ENCODE results near the gene TSEN2. TPM values are rescaled to one million over a fixed set of nuclear protein-coding genes. Genes with fewer than 3 reads are reported as not detected.

TSEN2 gene
- 7.9 and 16.0 TPM in 2 replicates for total RNA-seq

GRCh38 chr3:12484198-12484982 is at the start of gene TSEN2:
Gene TSEN2 (plus strand): TSS chr3:12484480. CDS start chr3:12489801, 5,321 bp downstream.

GRCh38 chr3:12545473-12545791 is 61.2 kb downstream of the TSEN2 start, which contains the start of gene MKRN2OS:
Gene MKRN2OS (minus strand): TSS chr3:12545499. CDS start chr3:12545464, 35 bp downstream.

GRCh38 chr3:12556690-12557472 is 72.6 kb downstream of the TSEN2 start, which contains the start of gene MKRN2:
Gene MKRN2 (plus strand): TSS chr3:12557087. CDS start chr3:12557151, 64 bp downstream.

Small RNA genes lying within 50 kb of the gene (small RNA-seq; reads per million reads assigned to genes)
- not detected for gene RF00017 (ENCODE audit: low replicate concordance)
- not detected for gene RNA5SP123 (ENCODE audit: low replicate concordance)
- gene RNU6-377P (ENCODE audit: low replicate concordance): not detected

Other genes with a start within 250 kb of the TSEN2 start
- 0.88 and 5.0 TPM in 2 replicates for gene PPARG, start 195.4 kb upstream of the TSEN2 start, total RNA-seq
- not detected in 2 replicates for gene MKRN2OS, start 61.0 kb downstream of the TSEN2 start, total RNA-seq
- 44.2 and 45.7 TPM in 2 replicates for gene MKRN2, start 72.6 kb downstream of the TSEN2 start, total RNA-seq
- 58.6 and 102 TPM in 2 replicates for gene RAF1, start 179.6 kb downstream of the TSEN2 start, total RNA-seq